MCF 10A (cell line): ENCODE data around the gene ENC1. TPM values are rescaled to one million over a fixed set of nuclear protein-coding genes. Genes with fewer than 3 reads are reported as not detected.

Source experiments
- BruUV-seq: library from RNA; stranded (reverse); fragments of 400-500 nt; replicated peaks from 2 replicates; lab custom pipeline; 2021; lab: Mats Ljungman, UMichigan
- CTCF ChIA-PET: fragments of 300-600 bp; sonication (Branson Sonifier 250); formaldehyde crosslinking; extraction: SDS; loops from one replicate; lab custom pipeline; 2021; ENCODE audit warnings: antibody characterized with exemption, inconsistent platforms; lab: Yijun Ruan, JAX
- POLR2A ChIA-PET: fragments of 300-600, 350-650 bp; sonication (Branson Sonifier 250); formaldehyde crosslinking; extraction: SDS; loops from one replicate; lab custom pipeline; 2020; ENCODE audit warnings: antibody characterized with exemption, inconsistent platforms; lab: Yijun Ruan, JAX
- DNase-seq: peaks from one replicate; pipeline ENCODE4 v3.0.0-alpha.2; 2018; ENCODE audit not compliant: unreplicated experiment
- H3K27ac Mint-ChIP-seq: one replicate; pipeline ENCODE4 v1.8.0; 2022; ENCODE audit warnings: mild to moderate bottlenecking, low read depth, mixed read lengths; ENCODE audit not compliant: unreplicated experiment
- H3K27me3 Mint-ChIP-seq: one replicate; pipeline ENCODE4 v1.8.0; 2022; ENCODE audit warnings: mixed read lengths; ENCODE audit not compliant: insufficient read depth, unreplicated experiment
- H3K36me3 Mint-ChIP-seq: one replicate; pipeline ENCODE4 v1.8.0; 2022; ENCODE audit warnings: mild to moderate bottlenecking, moderate library complexity, mixed read lengths; ENCODE audit not compliant: insufficient read depth, unreplicated experiment
- H3K4me1 Mint-ChIP-seq: one replicate; pipeline ENCODE4 v1.8.0; 2022; ENCODE audit warnings: mixed read lengths; ENCODE audit not compliant: insufficient read depth, unreplicated experiment
- H3K4me3 Mint-ChIP-seq: one replicate; pipeline ENCODE4 v1.8.0; 2022; ENCODE audit warnings: mild to moderate bottlenecking, moderate library complexity, mixed read lengths; ENCODE audit not compliant: unreplicated experiment
- H3K9me3 Mint-ChIP-seq: one replicate; pipeline ENCODE4 v1.8.0; 2022; ENCODE audit warnings: mixed read lengths; ENCODE audit not compliant: unreplicated experiment
- intact Hi-C: fragments of 100-400 bp; cut with micrococcal nuclease; formaldehyde crosslinking; loops from 2 replicates; pipeline ENCODE4 v1.14.1; 2022
- total RNA-seq: library from RNA; stranded (reverse); gene quantifications from 2 replicates; pipeline ENCODE4 v1.2.3, GENCODE V29; 2022
- TF ChIP-seq, protein P1 (sequence below): fragments of 200-600 bp; IDR thresholded peaks from one replicate; pipeline ENCODE4 v1.8.0; 2022; ENCODE audit warnings: antibody characterized with exemption, mild to moderate bottlenecking; ENCODE audit not compliant: unreplicated experiment

The ENC1 gene
- total RNA-seq, 1 experiment from 2014 or later, result 12.9 TPM

DNA sequence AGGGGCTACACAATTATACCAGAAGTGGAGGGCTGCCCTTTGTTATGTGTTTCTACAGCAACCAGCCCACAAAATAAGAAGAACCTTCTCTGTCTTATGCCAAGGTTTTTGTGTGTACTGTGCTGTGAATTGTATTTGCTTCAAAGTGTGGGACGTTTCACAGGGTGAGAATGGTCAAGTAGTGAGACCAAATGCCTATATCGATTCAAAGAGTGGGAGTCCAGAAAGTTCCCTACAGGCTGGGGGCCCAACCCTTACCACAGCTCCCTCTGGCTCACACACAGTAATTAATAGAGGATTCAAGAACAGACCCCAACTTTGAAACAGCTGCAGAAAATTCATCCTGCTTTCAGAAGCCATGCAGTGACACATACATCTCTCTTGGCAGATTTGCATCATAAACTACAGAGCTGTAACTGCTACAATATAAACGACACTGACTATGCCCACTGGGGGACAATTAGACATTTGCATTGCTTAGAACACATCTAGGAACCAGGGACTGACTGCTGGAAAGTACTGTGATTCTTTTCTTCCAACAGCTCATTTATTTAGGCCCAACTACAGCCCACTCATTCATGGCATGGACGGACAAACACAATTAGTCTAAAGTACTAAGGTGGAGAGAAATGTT is 12.8 kb downstream of the ENC1 start:
- BruUV-seq, result no TSS peak

DNA sequence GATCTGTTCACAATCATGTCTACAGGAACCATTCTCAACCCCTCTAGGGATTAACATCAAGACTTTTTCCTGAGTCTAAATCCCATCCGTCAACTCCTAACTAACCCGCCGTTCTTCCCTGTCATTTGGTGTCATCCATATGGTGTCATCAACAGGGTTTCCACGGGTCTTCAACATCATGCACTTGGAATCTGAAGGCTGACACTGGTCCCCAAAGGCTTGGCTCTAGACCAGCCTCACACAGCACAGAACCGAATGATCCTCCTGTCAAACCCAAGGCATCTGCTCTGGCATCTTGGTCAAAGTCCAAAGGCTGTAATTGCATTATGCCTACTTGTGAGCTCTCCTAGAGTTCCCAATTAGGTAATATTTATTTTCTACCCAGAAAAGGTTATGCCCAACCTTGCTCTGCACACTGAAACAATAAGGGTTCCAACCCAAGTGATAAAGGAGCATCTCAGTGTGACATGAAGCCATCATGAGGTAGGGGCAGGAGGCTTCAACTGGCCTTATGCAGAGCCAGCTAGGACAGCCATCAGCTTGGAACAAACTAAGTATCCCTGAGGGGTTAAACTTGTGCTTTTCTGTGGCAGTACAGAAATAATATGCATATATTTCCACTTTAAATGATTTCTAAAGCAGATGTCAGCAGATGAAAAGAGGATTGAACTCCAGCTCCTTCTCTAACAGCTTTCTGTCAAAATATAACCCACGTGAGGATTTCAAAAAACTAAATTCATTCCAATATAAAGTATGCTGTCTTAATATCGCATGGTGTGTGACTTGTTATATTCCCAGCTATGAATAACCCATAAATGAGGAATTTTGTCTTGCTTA is 13.9 kb downstream of the ENC1 start:
- no peak overlapping the region for H3K27ac Mint-ChIP-seq
- no peaks in the 10 kb centered on the region for H3K9me3 Mint-ChIP-seq
- no peaks in the 10 kb centered on the region for H3K36me3 Mint-ChIP-seq
- peaks cover 36% of the 10 kb centered on the region for H3K4me1 Mint-ChIP-seq
- BruUV-seq, result no TSS peak
- H3K4me3 Mint-ChIP-seq, result no peak overlapping the region
- ChIA-PET CTCF (interaction anchor here (0.6 to 1.7 kb wide), 4 partner anchors 12 to 724 kb away, joined by 3 to 4 read pairs (median 4); partner anchors contain the start of gene ENC1), POLR2A (interaction anchor here (0.8 to 1.7 kb wide), 4 partner anchors 13 to 592 kb away, joined by 3 to 4 read pairs (median 3); no protein-coding TSS in a partner anchor)
- DNase-seq, result no peak
- H3K27me3 Mint-ChIP-seq, result no peaks in the 10 kb centered on the region
- intact Hi-C loops, result no loop called here
- TF ChIP-seq, protein P1, sequence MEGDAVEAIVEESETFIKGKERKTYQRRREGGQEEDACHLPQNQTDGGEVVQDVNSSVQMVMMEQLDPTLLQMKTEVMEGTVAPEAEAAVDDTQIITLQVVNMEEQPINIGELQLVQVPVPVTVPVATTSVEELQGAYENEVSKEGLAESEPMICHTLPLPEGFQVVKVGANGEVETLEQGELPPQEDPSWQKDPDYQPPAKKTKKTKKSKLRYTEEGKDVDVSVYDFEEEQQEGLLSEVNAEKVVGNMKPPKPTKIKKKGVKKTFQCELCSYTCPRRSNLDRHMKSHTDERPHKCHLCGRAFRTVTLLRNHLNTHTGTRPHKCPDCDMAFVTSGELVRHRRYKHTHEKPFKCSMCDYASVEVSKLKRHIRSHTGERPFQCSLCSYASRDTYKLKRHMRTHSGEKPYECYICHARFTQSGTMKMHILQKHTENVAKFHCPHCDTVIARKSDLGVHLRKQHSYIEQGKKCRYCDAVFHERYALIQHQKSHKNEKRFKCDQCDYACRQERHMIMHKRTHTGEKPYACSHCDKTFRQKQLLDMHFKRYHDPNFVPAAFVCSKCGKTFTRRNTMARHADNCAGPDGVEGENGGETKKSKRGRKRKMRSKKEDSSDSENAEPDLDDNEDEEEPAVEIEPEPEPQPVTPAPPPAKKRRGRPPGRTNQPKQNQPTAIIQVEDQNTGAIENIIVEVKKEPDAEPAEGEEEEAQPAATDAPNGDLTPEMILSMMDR, result no peak

More for the DNA sequence above, 12.8 kb downstream of the ENC1 start:
- ChIA-PET CTCF (interaction anchor here (0.6 kb wide), 1 partner anchor 215 kb away, joined by 3 read pairs; no protein-coding TSS in a partner anchor), POLR2A (interaction anchor here (0.5 to 1.2 kb wide), 2 partner anchors 12 to 13 kb away, joined by 3 to 4 read pairs; no protein-coding TSS in a partner anchor)
- no peaks in the 10 kb centered on the region for H3K27me3 Mint-ChIP-seq
- no peak overlapping the region for H3K27ac Mint-ChIP-seq
- no peaks in the 10 kb centered on the region for H3K9me3 Mint-ChIP-seq
- H3K4me1 Mint-ChIP-seq, result peaks cover 40% of the 10 kb centered on the region
- intact Hi-C loops, result no loop called here
- no peaks in the 10 kb centered on the region for H3K36me3 Mint-ChIP-seq
- TF ChIP-seq, protein P1, result no peak
- DNase-seq, result no peak
- no peak overlapping the region for H3K4me3 Mint-ChIP-seq

DNA sequence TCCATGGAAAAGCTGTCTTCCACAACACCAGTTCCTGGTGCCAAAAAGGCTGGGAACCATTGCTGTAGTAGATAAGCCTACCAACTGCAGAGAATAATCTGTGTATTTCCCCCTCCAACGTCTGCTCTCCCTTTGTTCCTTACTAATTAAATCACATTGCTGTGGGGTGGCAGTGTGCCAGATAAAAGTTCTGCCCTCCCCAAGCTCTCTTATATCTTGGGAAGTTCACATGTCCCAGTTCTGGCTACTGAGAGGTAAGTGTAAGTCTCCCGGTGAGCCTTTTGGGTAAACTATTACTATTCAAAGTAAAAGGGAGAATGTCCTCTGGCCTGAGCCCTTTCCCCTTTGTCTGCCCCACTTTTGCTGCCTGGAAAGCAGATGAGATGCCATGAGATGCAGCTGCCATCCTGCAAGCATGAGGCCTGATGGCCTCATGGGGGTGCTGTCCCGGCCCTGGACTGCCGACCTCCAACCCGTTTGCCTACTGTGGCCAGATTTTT is 14.7 kb downstream of the ENC1 start:
- TF ChIP-seq, protein P1, result no peak
- H3K27me3 Mint-ChIP-seq, result no peaks in the 10 kb centered on the region
- H3K36me3 Mint-ChIP-seq, result no peaks in the 10 kb centered on the region
- no TSS peak for BruUV-seq
- H3K9me3 Mint-ChIP-seq, result no peaks in the 10 kb centered on the region
- intact Hi-C loops, result no loop called here
- H3K4me3 Mint-ChIP-seq, result no peak overlapping the region
- POLR2A ChIA-PET, result interaction anchor here (1.0 to 2.0 kb wide), 3 partner anchors 14 to 591 kb away, joined by 3 to 11 read pairs (median 3); partner anchors contain the start of gene ENC1
- peak overlapping the region; percentile 35 for H3K27ac Mint-ChIP-seq
- peak; percentile 17 for DNase-seq
- H3K4me1 Mint-ChIP-seq, result peaks cover 28% of the 10 kb centered on the region
- CTCF ChIA-PET, result interaction anchor here (1.3 to 1.7 kb wide), 3 partner anchors 13 to 723 kb away, joined by 3 to 4 read pairs (median 4); partner anchors contain the start of gene ENC1
